A549 (cell line): Measurements from ENCODE around the gene CRYGN.

Source experiments
- CBX8 ChIP-seq: fragments of 200-600 bp; sonication (generic); IDR thresholded peaks from 2 replicates; pipeline ENCODE4 v1.6.1; 2016
- CEBPB ChIP-seq, 2 experiments: fragments of >200 bp in 1 of 2; sonication (Bioruptor Twin) in 1 of 2; formaldehyde crosslinking in 1 of 2; IDR thresholded peaks; 2 replicates each; pipeline ENCODE4 v1.6.1; 2012 to 2016
- EHF ChIP-seq: fragments of 250-450 bp; sonication (Bioruptor Pico); IDR thresholded peaks from 2 replicates; pipeline ENCODE4 v1.5.0; 2020; ENCODE audit warnings: mild to moderate bottlenecking
- EHMT2 ChIP-seq: fragments of 200-600 bp; sonication (generic); IDR thresholded peaks from 2 replicates; pipeline ENCODE4 v1.6.1; 2016; ENCODE audit warnings: antibody characterized with exemption, low read depth, mild to moderate bottlenecking, moderate library complexity
- MYC ChIP-seq: IDR thresholded peaks from 2 replicates; pipeline ENCODE4 v1.6.1; 2012; ENCODE audit warnings: mild to moderate bottlenecking, inconsistent platforms, low read length, improper control_type of control experiment, borderline replicate concordance
- POLR2A ChIP-seq: IDR thresholded peaks from 2 replicates; pipeline ENCODE4 v1.6.1; 2012; ENCODE audit warnings: mild to moderate bottlenecking, low read length
- RARB ChIP-seq: fragments of 250-450 bp; sonication (Bioruptor Pico); IDR thresholded peaks from 2 replicates; pipeline ENCODE4 v1.8.0; 2021; ENCODE audit warnings: mild to moderate bottlenecking, moderate library complexity
- SMC3 ChIP-seq: fragments of >200 bp; sonication (Bioruptor Twin); formaldehyde crosslinking; IDR thresholded peaks from 3 replicates; pipeline ENCODE4 v1.6.1; 2018; ENCODE audit warnings: inconsistent platforms
- TF ChIP-seq, protein P1 (sequence below): fragments of >200 bp; sonication (Bioruptor Twin); formaldehyde crosslinking; IDR thresholded peaks from 3 replicates; pipeline ENCODE4 v1.5.1; 2016
- TF ChIP-seq, protein P2 (sequence below): fragments of 200-600 bp; sonication (generic); IDR thresholded peaks from 2 replicates; pipeline ENCODE4 v1.6.1; 2016; ENCODE audit warnings: antibody characterized with exemption, mild to moderate bottlenecking, moderate library complexity

DNA sequence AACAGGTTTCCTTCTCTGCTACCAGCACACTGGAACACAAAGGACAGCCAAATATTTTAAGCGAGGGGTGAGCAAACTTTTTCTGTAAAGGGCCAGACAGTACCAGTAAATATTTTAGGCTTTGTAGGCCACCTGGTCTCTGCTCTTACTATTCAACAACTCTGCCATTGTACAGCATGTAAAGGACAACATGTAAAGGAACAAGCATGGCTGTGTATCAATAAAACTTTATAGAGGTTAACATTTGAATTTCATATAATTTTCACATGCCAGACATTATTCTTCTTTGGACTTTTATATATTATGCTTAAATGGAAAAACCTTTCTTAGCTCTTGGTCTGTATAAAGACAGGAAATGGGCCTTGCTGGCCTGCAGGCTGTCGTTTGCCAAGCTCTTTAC, 49.6 kb upstream of the CRYGN start:
- TF ChIP-seq, protein P1, sequence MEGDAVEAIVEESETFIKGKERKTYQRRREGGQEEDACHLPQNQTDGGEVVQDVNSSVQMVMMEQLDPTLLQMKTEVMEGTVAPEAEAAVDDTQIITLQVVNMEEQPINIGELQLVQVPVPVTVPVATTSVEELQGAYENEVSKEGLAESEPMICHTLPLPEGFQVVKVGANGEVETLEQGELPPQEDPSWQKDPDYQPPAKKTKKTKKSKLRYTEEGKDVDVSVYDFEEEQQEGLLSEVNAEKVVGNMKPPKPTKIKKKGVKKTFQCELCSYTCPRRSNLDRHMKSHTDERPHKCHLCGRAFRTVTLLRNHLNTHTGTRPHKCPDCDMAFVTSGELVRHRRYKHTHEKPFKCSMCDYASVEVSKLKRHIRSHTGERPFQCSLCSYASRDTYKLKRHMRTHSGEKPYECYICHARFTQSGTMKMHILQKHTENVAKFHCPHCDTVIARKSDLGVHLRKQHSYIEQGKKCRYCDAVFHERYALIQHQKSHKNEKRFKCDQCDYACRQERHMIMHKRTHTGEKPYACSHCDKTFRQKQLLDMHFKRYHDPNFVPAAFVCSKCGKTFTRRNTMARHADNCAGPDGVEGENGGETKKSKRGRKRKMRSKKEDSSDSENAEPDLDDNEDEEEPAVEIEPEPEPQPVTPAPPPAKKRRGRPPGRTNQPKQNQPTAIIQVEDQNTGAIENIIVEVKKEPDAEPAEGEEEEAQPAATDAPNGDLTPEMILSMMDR, result no peak
- TF ChIP-seq POLR2A, result no peak
- no peak for TF ChIP-seq MYC
- TF ChIP-seq EHMT2, result no peak
- TF ChIP-seq CEBPB (IDR thresholded peaks at IDR 0.05), result no peak
- no peak for TF ChIP-seq CBX8
- TF ChIP-seq SMC3, result no peak
- no peak for TF ChIP-seq RARB
- TF ChIP-seq, protein P2, sequence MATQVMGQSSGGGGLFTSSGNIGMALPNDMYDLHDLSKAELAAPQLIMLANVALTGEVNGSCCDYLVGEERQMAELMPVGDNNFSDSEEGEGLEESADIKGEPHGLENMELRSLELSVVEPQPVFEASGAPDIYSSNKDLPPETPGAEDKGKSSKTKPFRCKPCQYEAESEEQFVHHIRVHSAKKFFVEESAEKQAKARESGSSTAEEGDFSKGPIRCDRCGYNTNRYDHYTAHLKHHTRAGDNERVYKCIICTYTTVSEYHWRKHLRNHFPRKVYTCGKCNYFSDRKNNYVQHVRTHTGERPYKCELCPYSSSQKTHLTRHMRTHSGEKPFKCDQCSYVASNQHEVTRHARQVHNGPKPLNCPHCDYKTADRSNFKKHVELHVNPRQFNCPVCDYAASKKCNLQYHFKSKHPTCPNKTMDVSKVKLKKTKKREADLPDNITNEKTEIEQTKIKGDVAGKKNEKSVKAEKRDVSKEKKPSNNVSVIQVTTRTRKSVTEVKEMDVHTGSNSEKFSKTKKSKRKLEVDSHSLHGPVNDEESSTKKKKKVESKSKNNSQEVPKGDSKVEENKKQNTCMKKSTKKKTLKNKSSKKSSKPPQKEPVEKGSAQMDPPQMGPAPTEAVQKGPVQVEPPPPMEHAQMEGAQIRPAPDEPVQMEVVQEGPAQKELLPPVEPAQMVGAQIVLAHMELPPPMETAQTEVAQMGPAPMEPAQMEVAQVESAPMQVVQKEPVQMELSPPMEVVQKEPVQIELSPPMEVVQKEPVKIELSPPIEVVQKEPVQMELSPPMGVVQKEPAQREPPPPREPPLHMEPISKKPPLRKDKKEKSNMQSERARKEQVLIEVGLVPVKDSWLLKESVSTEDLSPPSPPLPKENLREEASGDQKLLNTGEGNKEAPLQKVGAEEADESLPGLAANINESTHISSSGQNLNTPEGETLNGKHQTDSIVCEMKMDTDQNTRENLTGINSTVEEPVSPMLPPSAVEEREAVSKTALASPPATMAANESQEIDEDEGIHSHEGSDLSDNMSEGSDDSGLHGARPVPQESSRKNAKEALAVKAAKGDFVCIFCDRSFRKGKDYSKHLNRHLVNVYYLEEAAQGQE, result no peak
- TF ChIP-seq EHF, result no peak
